Transverse colon (tissue), 4 donors: ENCODE measurements around the gene PAF1. TPM values are rescaled to one million over a fixed set of nuclear protein-coding genes. Genes with fewer than 3 reads are reported as not detected.

Experiments
- DNase-seq: peaks from one replicate; pipeline ENCODE4 v3.0.0-alpha.2; 2019
- H3K27ac ChIP-seq, 4 donors: fragments of 200-600 bp; sonication (generic); 2 replicates each; pipeline ENCODE4 v1.5.1; 2016 to 2018; ENCODE audit warnings: inconsistent platforms in 4 of 4
- H3K27me3 ChIP-seq: fragments of 200-600 bp; sonication (generic); 2 replicates; pipeline ENCODE4 v1.5.1; 2017; ENCODE audit warnings: inconsistent platforms
- H3K36me3 ChIP-seq, 4 donors: fragments of 200-600 bp; sonication (generic); 2 replicates each; pipeline ENCODE4 v1.5.1; 2017 to 2019; ENCODE audit warnings: inconsistent platforms in 4 of 4
- H3K4me1 ChIP-seq, 4 donors: fragments of 200-600 bp; sonication (generic); 2 replicates each; pipeline ENCODE4 v1.5.1; 2017 to 2020; ENCODE audit warnings: inconsistent platforms in 4 of 4
- H3K4me3 ChIP-seq, 4 donors: fragments of 200-600 bp; sonication (generic); 1 replicate in 1 of 4; 2 replicates in 3 of 4; pipeline versions ENCODE4 v1.5.1 to v1.6.1; 2017 to 2019; ENCODE audit warnings: inconsistent platforms in 4 of 4
- H3K9me3 ChIP-seq, 2 donors: fragments of 200-600 bp; sonication (generic); 2 replicates each; pipeline ENCODE4 v1.5.1; 2017 to 2019; ENCODE audit warnings: inconsistent platforms in 2 of 2
- EP300 ChIP-seq: sonication (generic); formaldehyde crosslinking; IDR thresholded peaks from one replicate; pipeline ENCODE4 v1.6.1; 2017; ENCODE audit warnings: antibody characterized with exemption, low read depth
- POLR2A ChIP-seq: fragments of 450-650 bp; IDR thresholded peaks from one replicate; pipeline ENCODE4 v1.6.1; 2016; ENCODE audit warnings: antibody characterized with exemption, mild to moderate bottlenecking, moderate library complexity
- POLR2AphosphoS5 ChIP-seq, 3 donors: sonication (generic); formaldehyde crosslinking; IDR thresholded peaks; one replicate each; pipeline ENCODE4 v1.6.1; 2016; ENCODE audit warnings: antibody characterized with exemption in 3 of 3
- WGBS, 2 donors: methylation state at CpG; one replicate each; pipeline ENCODE4 v1.1.5; 2018; ENCODE audit warnings: low coverage in 1 of 2; 5-methylcytosine and 5-hydroxymethylcytosine counted together
- in situ Hi-C, 4 donors: fragments of 200-750 bp; cut with MboI; loops; one replicate each; pipeline versions ENCODE4 v1.15.0 to v1.15.1; 2017; ENCODE audit warnings: low sequenced_read_pairs in 3 of 4, low pct_ligation_motif_present in 1 of 4, low pct_unique_long_range_greater_than_20kb in 1 of 4
- intact Hi-C: fragments of 100-400 bp; cut with DNase I; formaldehyde crosslinking; loops from one replicate; pipeline ENCODE4 v1.15.1; 2023; ENCODE audit warnings: low total_unique reads
- total RNA-seq, 4 donors: library from RNA; depleted of rRNA; stranded (reverse); fragments of >200 nt; gene quantifications; one replicate each; pipeline ENCODE4 v1.1.0, GENCODE V29; 2016
- TF ChIP-seq, protein P1 (sequence below), 5 experiments: fragments of 200-600 bp in 3 of 5; fragments of 450-650 bp in 2 of 5; sonication (generic) in 3 of 5; IDR thresholded peaks; 1 replicate in 2 of 5; 2 replicates in 3 of 5; pipeline ENCODE4 v1.5.1; 2016 to 2017; ENCODE audit warnings: antibody characterized with exemption in 5 of 5, inconsistent platforms in 3 of 5, mild to moderate bottlenecking in 2 of 5, moderate library complexity in 1 of 5

The PAF1 gene
- total RNA-seq, 4 donors from 2014 or later = 37.8 to 71.2 (median 43.0) TPM

DNA sequence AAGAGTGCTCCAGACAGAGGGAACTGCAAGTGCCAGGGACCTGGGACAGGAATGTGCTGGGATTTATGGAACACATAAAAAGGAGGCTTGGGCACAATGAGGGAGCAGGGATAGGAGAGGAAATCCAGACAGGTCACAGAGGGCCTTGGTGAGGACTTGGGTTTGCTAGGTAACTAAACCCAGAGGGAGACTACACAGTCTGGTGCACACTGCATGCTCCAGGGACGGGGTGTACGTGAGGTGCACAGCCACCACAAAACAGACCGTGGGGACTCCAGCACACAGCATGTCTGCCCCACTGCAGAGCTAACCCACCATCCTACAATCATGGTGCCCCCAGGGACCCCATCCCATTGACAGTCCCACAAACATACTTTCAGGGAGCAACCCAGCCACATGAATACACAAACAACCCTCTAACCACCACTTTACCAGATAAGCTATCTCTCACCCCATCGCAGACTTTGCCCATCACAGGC lies 10.2 kb upstream of the PAF1 start:
- Histone ChIP-seq H3K27me3 (no peaks in the 10 kb centered on the region), H3K4me3 (no peak overlapping the region), H3K36me3 (no peaks in the 10 kb centered on the region), H3K27ac (peak overlapping the region; percentile 98 to 100 (median 99)), H3K9me3 (no peaks in the 10 kb centered on the region), H3K4me1 (peaks cover 48 to 86% (median 75%) of the 10 kb centered on the region in 4 donors)
- WGBS, 2 donors = 32% methylated on average over 4 of the region's 4 CpGs; no CpG with 5 or more reads in 1 of the 2 donors
- no peak for DNase-seq
- in situ Hi-C loops = no loop called here
- intact Hi-C loops = no loop called here
- TF ChIP-seq, protein P1, sequence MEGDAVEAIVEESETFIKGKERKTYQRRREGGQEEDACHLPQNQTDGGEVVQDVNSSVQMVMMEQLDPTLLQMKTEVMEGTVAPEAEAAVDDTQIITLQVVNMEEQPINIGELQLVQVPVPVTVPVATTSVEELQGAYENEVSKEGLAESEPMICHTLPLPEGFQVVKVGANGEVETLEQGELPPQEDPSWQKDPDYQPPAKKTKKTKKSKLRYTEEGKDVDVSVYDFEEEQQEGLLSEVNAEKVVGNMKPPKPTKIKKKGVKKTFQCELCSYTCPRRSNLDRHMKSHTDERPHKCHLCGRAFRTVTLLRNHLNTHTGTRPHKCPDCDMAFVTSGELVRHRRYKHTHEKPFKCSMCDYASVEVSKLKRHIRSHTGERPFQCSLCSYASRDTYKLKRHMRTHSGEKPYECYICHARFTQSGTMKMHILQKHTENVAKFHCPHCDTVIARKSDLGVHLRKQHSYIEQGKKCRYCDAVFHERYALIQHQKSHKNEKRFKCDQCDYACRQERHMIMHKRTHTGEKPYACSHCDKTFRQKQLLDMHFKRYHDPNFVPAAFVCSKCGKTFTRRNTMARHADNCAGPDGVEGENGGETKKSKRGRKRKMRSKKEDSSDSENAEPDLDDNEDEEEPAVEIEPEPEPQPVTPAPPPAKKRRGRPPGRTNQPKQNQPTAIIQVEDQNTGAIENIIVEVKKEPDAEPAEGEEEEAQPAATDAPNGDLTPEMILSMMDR (IDR thresholded peaks at IDR 0.05) = no peak
- TF ChIP-seq POLR2AphosphoS5 (IDR thresholded peaks at IDR 0.05) (no peak), POLR2A (no peak), EP300 (no peak)

DNA sequence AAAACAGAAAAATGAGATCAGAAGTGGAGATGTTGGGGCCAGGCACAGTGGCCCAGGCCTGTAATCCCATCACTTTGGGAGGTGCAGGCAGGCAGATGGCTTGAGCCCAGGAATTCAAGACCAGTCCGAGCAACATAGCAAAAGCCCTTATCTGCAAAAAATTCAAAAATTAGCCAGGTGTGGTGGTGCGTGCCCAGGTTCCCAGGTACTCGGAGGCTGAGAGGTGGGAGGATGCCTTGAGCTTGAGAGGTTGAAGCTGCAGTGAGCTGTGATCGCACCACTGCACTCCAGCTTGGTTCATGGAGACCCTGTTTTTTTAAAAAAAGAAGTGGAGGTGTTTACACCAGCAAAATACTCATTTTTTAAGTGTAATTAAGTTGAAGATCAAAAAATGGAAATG lies 9.2 kb upstream of the PAF1 start:
- H3K4me1 ChIP-seq = peaks cover 44 to 76% (median 65%) of the 10 kb centered on the region in 4 donors
- peak overlapping the region; percentile 98 to 100 (median 99) for H3K27ac ChIP-seq
- DNase-seq = no peak
- in situ Hi-C loops (no loop called here), intact Hi-C loops (no loop called here)
- 92 to 93% methylated on average over 4 of the region's 4 CpGs for WGBS, 2 donors
- no peak overlapping the region for H3K4me3 ChIP-seq
- TF ChIP-seq, protein P1 (IDR thresholded peaks at IDR 0.05) = no peak
- TF ChIP-seq POLR2A = no peak
- no peak for TF ChIP-seq POLR2AphosphoS5 (IDR thresholded peaks at IDR 0.05)
- H3K36me3 ChIP-seq = peaks cover 0 to 2% (median 0%) of the 10 kb centered on the region in 4 donors
- no peaks in the 10 kb centered on the region for H3K9me3 ChIP-seq
- no peaks in the 10 kb centered on the region for H3K27me3 ChIP-seq

DNA sequence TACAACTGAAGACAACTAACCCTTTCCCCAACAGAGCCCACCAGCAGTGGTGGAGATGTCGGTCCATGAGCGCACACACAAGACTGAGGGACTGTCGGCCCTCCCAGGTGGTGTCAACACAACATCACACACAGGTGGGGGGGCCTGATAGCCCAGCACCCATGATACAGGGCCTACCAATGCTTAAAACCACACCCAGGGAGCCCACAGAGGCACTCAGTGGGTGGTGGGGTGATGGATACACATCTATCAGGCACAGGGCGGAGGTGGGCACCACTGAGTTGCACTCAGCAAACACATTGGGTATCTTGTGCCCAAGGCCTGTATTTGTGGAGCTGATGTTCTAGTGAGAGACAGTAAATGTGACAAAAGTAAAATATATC lies 8.8 kb upstream of the PAF1 start:
- peaks cover 44 to 72% (median 62%) of the 10 kb centered on the region in 4 donors for H3K4me1 ChIP-seq
- H3K4me3 ChIP-seq = no peak overlapping the region
- in situ Hi-C loops (loop anchor here in 1 of 4 donors (10.0 kb wide), 1 partner anchor 55 kb away; the partner anchor contains the start of gene SAMD4B), intact Hi-C loops (loop anchor here (2.0 kb wide), 1 partner anchor 13 kb away; the partner anchor contains the start of gene PLEKHG2)
- H3K36me3 ChIP-seq = peaks cover 0 to 6% (median 0%) of the 10 kb centered on the region in 4 donors
- WGBS, 2 donors = 97% methylated on average over 4 of the region's 4 CpGs; no CpG with 5 or more reads in 1 of the 2 donors
- no peaks in the 10 kb centered on the region for H3K27me3 ChIP-seq
- H3K9me3 ChIP-seq = no peaks in the 10 kb centered on the region
- no peak for DNase-seq
- peak overlapping the region; percentile 98 to 100 (median 99) for H3K27ac ChIP-seq
- TF ChIP-seq, protein P1 (IDR thresholded peaks at IDR 0.05) = no peak
- no peak for TF ChIP-seq POLR2A
- no peak for TF ChIP-seq POLR2AphosphoS5 (IDR thresholded peaks at IDR 0.05)
- TF ChIP-seq EP300 = no peak

DNA sequence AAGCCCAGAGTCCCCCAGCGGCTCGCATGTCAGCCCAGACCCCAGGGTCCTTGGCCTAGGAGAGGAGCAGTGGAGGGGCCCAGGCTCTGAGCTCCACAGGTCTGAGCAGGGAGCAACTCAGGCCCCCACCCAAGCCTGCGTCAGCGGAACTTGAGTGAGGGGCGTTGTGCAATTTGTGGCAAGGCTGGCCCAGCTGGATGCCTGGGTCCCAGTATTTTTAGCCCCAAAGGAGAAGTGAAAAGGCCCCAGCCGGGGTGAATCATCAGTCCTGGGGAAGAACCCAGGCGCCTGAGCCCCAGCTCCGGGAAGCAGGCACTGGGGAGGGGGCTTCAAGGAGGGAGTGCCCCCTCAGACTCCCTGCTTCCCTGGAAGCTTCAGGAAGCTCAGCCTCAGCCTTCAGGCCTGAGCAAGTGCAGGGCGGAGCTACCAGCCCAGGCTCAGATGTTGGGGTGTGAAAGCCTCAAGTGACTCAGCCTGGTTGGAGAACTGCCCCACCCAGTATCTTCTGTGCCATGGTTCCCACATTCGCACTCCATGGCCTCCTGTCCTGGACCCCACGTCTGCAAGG lies 7.5 kb upstream of the PAF1 start:
- Histone ChIP-seq H3K4me3 (peak overlapping the region in 3 of 4 donors; percentile 8 to 31 (median 13)), H3K27ac (peak overlapping the region; percentile 98 to 100 (median 99)), H3K27me3 (no peaks in the 10 kb centered on the region), H3K36me3 (peaks cover 0 to 7% (median 3%) of the 10 kb centered on the region in 4 donors), H3K9me3 (no peaks in the 10 kb centered on the region), H3K4me1 (peaks cover 38 to 62% (median 52%) of the 10 kb centered on the region in 4 donors)
- intact Hi-C loops (loop anchor here (2.0 kb wide), 1 partner anchor 14 kb away; the partner anchor contains the start of gene PLEKHG2), in situ Hi-C loops (loop anchor here in 1 of 4 donors (10.0 kb wide), 1 partner anchor 54 kb away; the partner anchor contains the start of gene SAMD4B)
- TF ChIP-seq POLR2A = no peak
- TF ChIP-seq, protein P1 (IDR thresholded peaks at IDR 0.05) = no peak
- TF ChIP-seq POLR2AphosphoS5 (IDR thresholded peaks at IDR 0.05) = peak; percentile 35 to 86 (median 82)
- no peak for TF ChIP-seq EP300
- WGBS, 2 donors = 45% methylated on average over 11 of the region's 11 CpGs; no CpG with 5 or more reads in 1 of the 2 donors
- DNase-seq = peak; percentile 89
